ENCODE results near the gene EXOC2.

- no peak for TF ChIP-seq CTCF (IDR thresholded peaks at IDR 0.05 in 2 of 3, conservative IDR thresholded peaks at IDR 0.05 in 1 of 3; ENCODE audit: borderline replicate concordance in 1 of 3, insufficient read depth in 1 of 3, low read depth in 2 of 3, low read length in 2 of 3)
- TF ChIP-seq POLR2AphosphoS5 (IDR thresholded peaks at IDR 0.05; ENCODE audit: low read depth, low read length) = no peak
- no peak for TF ChIP-seq JUND (IDR thresholded peaks at IDR 0.05)
- no peak for TF ChIP-seq EZH2phosphoT487 (IDR thresholded peaks at IDR 0.05; ENCODE audit: borderline replicate concordance)
- no peak for TF ChIP-seq YY1 (IDR thresholded peaks at IDR 0.05; ENCODE audit: extremely low read depth, insufficient replicate concordance, low read depth, low read length)
- TF ChIP-seq REST (IDR thresholded peaks at IDR 0.05; ENCODE audit: low read depth) = no peak
- TF ChIP-seq RAD21 (IDR thresholded peaks at IDR 0.05; ENCODE audit: low read depth) = no peak
- no peak for TF ChIP-seq EGR1 (IDR thresholded peaks at IDR 0.05; ENCODE audit: low read depth)
- TF ChIP-seq POLR2A (IDR thresholded peaks at IDR 0.05; ENCODE audit: borderline replicate concordance, extremely low read depth, insufficient read depth, insufficient read length) = no peak
- no peak for TF ChIP-seq MAX (IDR thresholded peaks at IDR 0.05)
- TF ChIP-seq EZH2 (IDR thresholded peaks at IDR 0.05) = no peak
- TF ChIP-seq CEBPB (IDR thresholded peaks at IDR 0.05; ENCODE audit: low read depth) = no peak
- no peak for TF ChIP-seq TCF7L2 (IDR thresholded peaks at IDR 0.05; ENCODE audit: borderline replicate concordance, extremely low read depth, insufficient read depth, insufficient read length)
- TF ChIP-seq ELF1 (IDR thresholded peaks at IDR 0.05; ENCODE audit: borderline replicate concordance, low read depth) = no peak
Observed at GRCh38 chr6:593907-594212, 99.1 kb downstream of the EXOC2 start.

All from HCT116 (cell line).